Common myeloid progenitor, CD34-positive (primary cell): ENCODE data around the gene GNA14.
A peak's percentile ranks its signal among the peaks of the same experiment; 100 is the strongest.

Source experiments
- CTCF ChIA-PET: fragments of 350-600 bp; sonication (Branson Sonifier 250); formaldehyde crosslinking; loops from one replicate; lab custom pipeline; 2021; ENCODE audit warnings: antibody characterized with exemption; lab: Charles Lee
- POLR2A ChIA-PET: fragments of 350-600 bp; sonication (Branson Sonifier 250); formaldehyde crosslinking; loops from one replicate; lab custom pipeline; 2021; ENCODE audit warnings: antibody characterized with exemption; lab: Charles Lee
- DNase-seq, 3 donors: peaks; one replicate each; pipeline versions ENCODE4 v3.0.0 to v3.0.0-alpha.2; 2013
- H3K27ac ChIP-seq, 2 experiments: 1 replicate in 1 of 2; 2 replicates in 1 of 2; pipeline ENCODE4 v1.7.0; 2013; ENCODE audit warnings: inconsistent platforms in 2 of 2, low read length in 2 of 2, mild to moderate bottlenecking in 2 of 2, low read depth in 1 of 2, moderate library complexity in 1 of 2; ENCODE audit not compliant: severe bottlenecking in 2 of 2, insufficient read depth in 1 of 2, poor library complexity in 1 of 2
- H3K27me3 ChIP-seq, 5 experiments: replicated peaks in 2 of 5; 1 replicate in 3 of 5; 2 replicates in 2 of 5; pipeline versions ENCODE4 v1.6.1 to v1.7.0; 2013; ENCODE audit warnings: low read length in 4 of 5, mild to moderate bottlenecking in 2 of 5, moderate library complexity in 2 of 5, inconsistent platforms in 1 of 5; ENCODE audit not compliant: insufficient read depth in 5 of 5, control insufficient read depth in 4 of 5
- H3K36me3 ChIP-seq, 4 experiments: 1 replicate in 2 of 4; 2 replicates in 2 of 4; pipeline versions ENCODE4 v1.6.1 to v1.7.0; 2013; ENCODE audit warnings: low read length in 3 of 4, control low read depth in 1 of 4, mild to moderate bottlenecking in 1 of 4; ENCODE audit not compliant: control insufficient read depth in 4 of 4, insufficient read depth in 4 of 4
- H3K4me1 ChIP-seq, 4 experiments: 1 replicate in 3 of 4; 2 replicates in 1 of 4; pipeline versions ENCODE4 v1.6.1 to v1.7.1; 2013; ENCODE audit warnings: low read length in 3 of 4, mild to moderate bottlenecking in 3 of 4, control low read depth in 1 of 4, inconsistent platforms in 1 of 4, moderate library complexity in 1 of 4; ENCODE audit not compliant: control insufficient read depth in 4 of 4, insufficient read depth in 4 of 4; ENCODE audit errors: control extremely low read depth in 1 of 4
- H3K4me3 ChIP-seq, 7 experiments: 1 replicate in 4 of 7; 2 replicates in 3 of 7; pipeline versions ENCODE4 v1.5.1 to v1.7.0; 2013; ENCODE audit warnings: mild to moderate bottlenecking in 7 of 7, low read length in 6 of 7, moderate library complexity in 6 of 7, inconsistent platforms in 2 of 7, low read depth in 2 of 7, control low read depth in 1 of 7; ENCODE audit not compliant: insufficient read depth in 4 of 7, control insufficient read depth in 1 of 7; ENCODE audit errors: extremely low read depth in 1 of 7
- H3K9me3 ChIP-seq, 5 experiments: 1 replicate in 4 of 5; 2 replicates in 1 of 5; pipeline versions ENCODE4 v1.6.1 to v1.7.1; 2013; ENCODE audit warnings: low read length in 4 of 5, mild to moderate bottlenecking in 2 of 5, inconsistent platforms in 1 of 5, low read depth in 1 of 5, moderate library complexity in 1 of 5; ENCODE audit not compliant: control insufficient read depth in 4 of 5, insufficient read depth in 2 of 5; ENCODE audit errors: control extremely low read depth in 1 of 5
- WGBS: methylation state at CpG from one replicate; pipeline ENCODE4 v1.1.5; 2013; ENCODE audit not compliant: insufficient coverage; 5-methylcytosine and 5-hydroxymethylcytosine counted together

GNA14 gene

DNA sequence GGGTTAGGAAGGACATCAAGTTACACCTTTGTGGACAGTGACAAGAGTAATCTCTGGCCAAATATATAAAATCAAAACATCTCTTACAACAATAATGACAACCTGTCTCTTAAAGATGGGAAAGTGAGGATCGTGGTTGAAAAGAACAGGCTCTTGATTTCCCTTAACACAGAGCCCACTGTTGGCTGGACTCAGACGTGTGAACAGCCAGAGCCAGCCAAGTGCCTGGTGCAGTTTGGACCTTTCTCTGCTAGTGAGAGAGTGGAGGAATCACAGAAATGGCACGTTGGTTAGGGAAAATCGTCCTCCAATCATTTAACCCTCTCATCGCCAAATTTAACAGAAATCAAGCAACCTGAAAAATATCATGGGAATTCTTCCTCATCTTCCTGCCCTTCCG, 131.3 kb downstream of the GNA14 start:
- H3K9me3 ChIP-seq, result no peaks in the 10 kb centered on the region
- H3K27me3 ChIP-seq, result no peaks in the 10 kb centered on the region
- no peak for DNase-seq
- peaks cover 0 to 14% (median 11%) of the 10 kb centered on the region in 4 experiments for H3K4me1 ChIP-seq
- CTCF ChIA-PET, result no interaction called here
- H3K27ac ChIP-seq, result no peak overlapping the region
- no peak overlapping the region for H3K4me3 ChIP-seq
- POLR2A ChIA-PET, result no interaction called here
- 81% methylated on average over 3 of the region's 6 CpGs for WGBS
- H3K36me3 ChIP-seq, result no peaks in the 10 kb centered on the region

DNA sequence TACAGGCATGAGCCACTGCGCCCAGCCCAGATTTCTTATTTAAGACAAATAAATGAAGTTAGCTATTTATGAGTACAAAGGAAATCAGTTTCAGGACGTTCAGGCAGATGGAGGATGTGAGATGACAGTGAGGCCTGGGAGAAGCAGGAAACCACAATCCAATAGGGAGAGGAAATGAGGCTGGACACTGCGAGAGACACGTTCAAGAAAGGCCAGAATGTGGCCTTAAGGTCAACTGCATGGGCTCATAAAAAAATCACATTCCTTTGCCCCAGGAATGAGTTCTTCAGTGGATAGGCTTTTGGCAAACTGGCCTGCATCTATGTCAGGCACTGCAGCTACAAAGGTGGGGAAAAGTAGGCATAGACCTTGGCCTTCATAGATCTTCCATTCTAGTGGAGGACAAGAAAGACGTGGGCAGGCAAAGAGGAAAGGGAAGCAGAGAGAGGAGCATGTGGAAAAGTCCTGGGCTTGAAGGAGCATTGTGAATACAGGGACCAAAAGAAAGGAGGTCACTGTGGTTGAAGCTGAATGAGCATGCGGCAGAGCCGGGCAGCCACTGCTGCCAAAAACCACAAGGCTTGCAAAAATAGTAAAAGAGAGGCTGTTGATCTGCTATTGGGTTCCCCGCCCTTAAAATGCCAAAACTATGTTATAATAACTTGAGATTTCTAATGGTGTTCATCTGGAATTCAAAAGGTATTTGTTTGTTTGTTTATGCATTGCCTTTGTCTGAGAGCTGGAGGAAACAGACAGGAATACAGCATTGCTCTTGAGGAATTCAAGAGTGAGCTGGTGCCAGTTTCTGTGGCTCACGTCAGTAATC, 133.0 kb downstream of the GNA14 start:
- POLR2A ChIA-PET, result no interaction called here
- Histone ChIP-seq H3K4me1 (peaks cover 0 to 14% (median 11%) of the 10 kb centered on the region in 4 experiments), H3K27ac (no peak overlapping the region), H3K9me3 (no peaks in the 10 kb centered on the region), H3K36me3 (no peaks in the 10 kb centered on the region), H3K27me3 (no peaks in the 10 kb centered on the region), H3K4me3 (peak overlapping the region in 1 of 7 experiments; percentile 19)
- peak; percentile 5 to 45 (median 34) for DNase-seq
- CTCF ChIA-PET, result interaction anchor here (1.2 kb wide), 1 partner anchor 24 kb away, joined by 3 read pairs; no protein-coding TSS in a partner anchor
- 13% methylated on average over 8 of the region's 9 CpGs for WGBS

DNA sequence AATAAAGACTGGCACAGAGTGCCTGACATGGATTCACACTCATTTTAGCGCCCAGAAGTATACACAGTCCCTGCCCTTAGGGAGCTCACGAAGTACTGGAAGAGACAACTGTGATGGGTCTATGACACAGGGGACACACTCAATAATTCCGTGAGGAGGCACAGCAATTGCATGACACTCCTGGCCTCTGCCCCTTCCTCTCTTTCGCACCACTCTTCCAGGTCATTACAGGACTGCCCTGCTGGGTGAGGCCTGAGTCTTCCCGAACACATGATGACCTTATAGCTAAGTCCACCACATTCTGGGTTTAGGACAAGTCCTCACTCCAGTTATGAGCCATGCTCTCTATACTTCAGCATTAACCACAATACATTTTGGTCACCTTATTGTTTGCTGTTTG, 134.7 kb downstream of the GNA14 start:
- H3K36me3 ChIP-seq, result no peaks in the 10 kb centered on the region
- peaks cover 0 to 14% (median 11%) of the 10 kb centered on the region in 4 experiments for H3K4me1 ChIP-seq
- ChIA-PET POLR2A (no interaction called here), CTCF (no interaction called here)
- no peaks in the 10 kb centered on the region for H3K9me3 ChIP-seq
- no peak overlapping the region for H3K4me3 ChIP-seq
- 98% methylated on average over 5 of the region's 5 CpGs for WGBS
- no peaks in the 10 kb centered on the region for H3K27me3 ChIP-seq
- no peak overlapping the region for H3K27ac ChIP-seq
- no peak for DNase-seq

DNA sequence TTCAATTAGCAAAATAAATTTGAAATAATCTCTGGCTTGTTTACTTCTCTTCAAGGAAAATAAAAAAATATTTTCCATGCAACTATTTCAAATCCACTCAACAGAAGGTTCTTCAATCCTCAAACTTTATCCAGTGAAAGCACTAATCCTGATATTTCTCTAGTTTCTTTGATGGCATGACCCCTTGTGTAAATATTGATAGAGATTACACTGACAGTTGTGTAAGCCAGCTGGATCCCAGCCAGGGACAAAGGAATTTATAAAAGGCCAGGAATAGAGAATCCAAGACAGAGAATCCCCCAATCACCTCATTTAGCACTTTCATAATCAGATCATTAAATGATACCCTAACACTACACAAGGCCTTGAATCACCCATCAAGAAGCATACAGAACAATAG, 135.2 kb downstream of the GNA14 start:
- DNase-seq, result no peak
- H3K27me3 ChIP-seq, result no peaks in the 10 kb centered on the region
- H3K36me3 ChIP-seq, result no peaks in the 10 kb centered on the region
- H3K9me3 ChIP-seq, result no peaks in the 10 kb centered on the region
- peaks cover 0 to 14% (median 11%) of the 10 kb centered on the region in 4 experiments for H3K4me1 ChIP-seq
- ChIA-PET POLR2A (no interaction called here), CTCF (no interaction called here)
- H3K4me3 ChIP-seq, result no peak overlapping the region
- no peak overlapping the region for H3K27ac ChIP-seq

DNA sequence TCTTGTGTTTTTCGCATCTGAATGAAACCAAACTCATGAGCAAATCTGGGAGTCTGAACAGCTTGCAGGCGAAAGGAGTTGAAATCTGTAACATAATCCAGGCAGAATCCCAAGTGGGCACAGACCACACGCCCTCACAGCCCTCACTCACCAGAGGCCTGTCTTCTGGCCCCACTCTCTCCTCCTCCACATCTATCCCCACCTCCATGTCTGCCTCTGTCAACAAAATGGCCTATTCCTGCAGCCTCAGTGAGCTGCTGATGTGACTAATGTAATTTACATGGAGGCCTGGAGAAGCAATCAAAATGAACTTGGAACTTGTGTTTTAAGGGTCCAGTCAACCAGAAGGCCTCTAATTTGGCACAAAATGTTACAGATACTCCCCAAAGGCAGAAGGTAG, 136.6 kb downstream of the GNA14 start:
- Histone ChIP-seq H3K4me3 (no peak overlapping the region), H3K9me3 (no peaks in the 10 kb centered on the region), H3K36me3 (no peaks in the 10 kb centered on the region), H3K4me1 (peaks cover 0 to 14% (median 11%) of the 10 kb centered on the region in 4 experiments), H3K27me3 (no peaks in the 10 kb centered on the region), H3K27ac (no peak overlapping the region)
- POLR2A ChIA-PET, result no interaction called here
- WGBS, result 100% methylated on average over 3 of the region's 3 CpGs
- DNase-seq, result no peak
- CTCF ChIA-PET, result interaction anchor here (1.0 kb wide), 1 partner anchor 62 kb away, joined by 3 read pairs; no protein-coding TSS in a partner anchor

DNA sequence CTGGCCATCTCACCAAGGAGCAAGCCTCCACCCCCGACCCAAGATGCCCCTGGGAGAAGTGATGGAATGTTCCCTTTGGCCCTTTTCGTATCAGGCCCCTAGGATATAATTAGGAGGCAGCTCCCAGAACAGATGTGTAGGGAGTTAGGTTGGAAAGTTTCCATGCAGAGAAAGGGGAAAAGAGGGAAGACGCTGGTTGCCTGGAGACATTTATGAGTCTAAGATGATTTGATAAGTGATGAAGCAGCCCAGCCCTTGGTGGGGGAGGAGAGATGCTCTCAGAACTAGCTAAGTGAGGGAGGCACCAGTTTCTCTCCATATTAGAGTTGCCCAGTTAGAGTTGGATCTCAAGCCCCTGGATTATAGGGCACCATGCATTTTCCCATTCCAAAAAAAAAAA, 137.5 kb downstream of the GNA14 start:
- CTCF ChIA-PET, result no interaction called here
- Histone ChIP-seq H3K4me1 (peaks cover 0 to 11% (median 10%) of the 10 kb centered on the region in 4 experiments), H3K4me3 (no peak overlapping the region), H3K27me3 (no peaks in the 10 kb centered on the region), H3K36me3 (no peaks in the 10 kb centered on the region), H3K9me3 (no peaks in the 10 kb centered on the region), H3K27ac (no peak overlapping the region)
- POLR2A ChIA-PET, result no interaction called here
- WGBS, result 100% methylated on average over 2 of the region's 3 CpGs
- DNase-seq, result no peak

DNA sequence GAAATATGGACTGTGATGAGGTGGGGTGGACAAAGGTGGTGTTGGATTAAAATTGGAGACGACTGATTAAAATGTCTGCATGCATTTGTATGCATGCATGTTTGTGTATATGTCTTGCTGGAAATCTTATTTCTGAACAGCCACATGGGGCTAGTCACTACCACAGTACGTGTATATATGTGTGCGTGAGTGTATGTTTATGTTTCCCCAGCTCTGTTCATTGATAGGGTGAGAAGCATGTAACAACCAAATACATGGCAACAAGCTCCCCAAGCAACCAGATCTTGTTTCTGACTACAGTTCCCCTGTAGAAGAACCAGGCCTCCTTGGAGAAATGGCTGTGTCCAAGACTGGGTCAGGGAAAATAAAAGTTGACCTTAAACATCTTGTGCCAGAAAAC, 139.7 kb downstream of the GNA14 start:
- ChIA-PET CTCF (no interaction called here), POLR2A (no interaction called here)
- no peaks in the 10 kb centered on the region for H3K36me3 ChIP-seq
- no peaks in the 10 kb centered on the region for H3K4me1 ChIP-seq
- H3K9me3 ChIP-seq, result no peaks in the 10 kb centered on the region
- no peaks in the 10 kb centered on the region for H3K27me3 ChIP-seq
- no peak for DNase-seq
- no peak overlapping the region for H3K27ac ChIP-seq
- WGBS, result 100% methylated on average over 1 of the region's 3 CpGs
- H3K4me3 ChIP-seq, result no peak overlapping the region
